PC-9 (cell line): ENCODE results near the gene PGGHG. TPM values are rescaled to one million over a fixed set of nuclear protein-coding genes. Genes with fewer than 3 reads are reported as not detected.
"Not testable (repeated sequence)": the region's sequence is repeated elsewhere in the genome, so short reads cannot be mapped to it uniquely, and the experiment has no call there.

Source experiments
- BruUV-seq: library from RNA; stranded (reverse); fragments of 400-500 nt; replicated peaks from 2 replicates; lab custom pipeline; 2021; lab: Mats Ljungman, UMichigan
- CTCF ChIA-PET: fragments of 300-600 bp; sonication (Branson Sonifier 250); formaldehyde crosslinking; loops from one replicate; lab custom pipeline; 2022; ENCODE audit warnings: antibody characterized with exemption; lab: Charles Lee
- POLR2A ChIA-PET: fragments of 300-600 bp; sonication (Branson Sonifier 250); formaldehyde crosslinking; loops from one replicate; lab custom pipeline; 2022; ENCODE audit warnings: antibody characterized with exemption; ENCODE audit not compliant: unreplicated experiment; lab: Charles Lee
- DNase-seq, 2 experiments: peaks; one replicate each; pipeline versions ENCODE4 v3.0.0 to v3.0.0-alpha.2; 2015 to 2022; ENCODE audit warnings: mixed read lengths in 1 of 2
- H2AFZ ChIP-seq: fragments of 200-600 bp; sonication (generic); 2 replicates; pipeline ENCODE4 v1.8.1; 2017; ENCODE audit warnings: antibody characterized with exemption
- H3F3A ChIP-seq: fragments of 200-600 bp; sonication (generic); 2 replicates; pipeline ENCODE4 v1.8.1; 2017; ENCODE audit warnings: antibody characterized with exemption, mild to moderate bottlenecking, low read depth; ENCODE audit not compliant: insufficient read depth
- H3K27ac ChIP-seq: fragments of 200-600 bp; sonication (generic); 2 replicates; pipeline ENCODE4 v1.6.1; 2016; ENCODE audit warnings: mixed run types
- H3K27me3 ChIP-seq: fragments of 200-600 bp; sonication (generic); 2 replicates; pipeline ENCODE4 v1.6.1; 2016; ENCODE audit warnings: low read depth, mixed run types; ENCODE audit not compliant: insufficient read depth
- H3K36me3 ChIP-seq: fragments of 200-600 bp; sonication (generic); 2 replicates; pipeline ENCODE4 v1.6.1; 2016; ENCODE audit warnings: low read depth, mixed run types
- H3K4me1 ChIP-seq: fragments of 200-600 bp; sonication (generic); replicated peaks from 2 replicates; pipeline ENCODE4 v1.6.1; 2016; ENCODE audit warnings: mixed run types; ENCODE audit not compliant: insufficient read depth
- H3K4me2 ChIP-seq: fragments of 200-600 bp; sonication (generic); 2 replicates; pipeline ENCODE4 v1.6.1; 2017; ENCODE audit warnings: mixed run types
- H3K4me3 ChIP-seq: fragments of 200-600 bp; sonication (generic); 2 replicates; pipeline ENCODE4 v1.6.1; 2016; ENCODE audit warnings: mixed run types
- H3K79me2 ChIP-seq: fragments of 200-600 bp; sonication (generic); 2 replicates; pipeline ENCODE4 v1.6.1; 2017; ENCODE audit warnings: low read depth, mixed run types
- H3K9me2 ChIP-seq: fragments of 200-600 bp; sonication (generic); 2 replicates; pipeline ENCODE4 v1.8.1; 2017; ENCODE audit warnings: mild to moderate bottlenecking; ENCODE audit not compliant: insufficient read depth
- H3K9me3 ChIP-seq: fragments of 200-600 bp; sonication (generic); 2 replicates; pipeline ENCODE4 v1.8.1; 2016; ENCODE audit warnings: low read depth; ENCODE audit not compliant: insufficient read depth
- H4K20me1 ChIP-seq: fragments of 200-600 bp; sonication (generic); 2 replicates; pipeline ENCODE4 v1.8.1; 2017; ENCODE audit not compliant: insufficient read depth
- CTCF ChIP-seq: fragments of 200-600 bp; sonication (generic); conservative IDR thresholded peaks from 2 replicates; pipeline ENCODE4 v1.6.1; 2017; ENCODE audit warnings: mixed run types, antibody characterized with exemption, mild to moderate bottlenecking, moderate library complexity
- EZH2 ChIP-seq: fragments of 200-600 bp; sonication (generic); IDR thresholded peaks from 2 replicates; pipeline ENCODE4 v1.8.0; 2017; ENCODE audit warnings: antibody characterized with exemption, low read depth
- intact Hi-C: fragments of 100-400 bp; cut with micrococcal nuclease; formaldehyde crosslinking; loops from one replicate; pipeline ENCODE4 v1.10.0; 2022; ENCODE audit not compliant: unreplicated experiment
- total RNA-seq: library from RNA; stranded (reverse); gene quantifications from 2 replicates; pipeline ENCODE4 v1.2.3, GENCODE V29; 2021

PGGHG gene
- total RNA-seq, 1 experiment from 2014 or later, result 68.6 TPM

DNA sequence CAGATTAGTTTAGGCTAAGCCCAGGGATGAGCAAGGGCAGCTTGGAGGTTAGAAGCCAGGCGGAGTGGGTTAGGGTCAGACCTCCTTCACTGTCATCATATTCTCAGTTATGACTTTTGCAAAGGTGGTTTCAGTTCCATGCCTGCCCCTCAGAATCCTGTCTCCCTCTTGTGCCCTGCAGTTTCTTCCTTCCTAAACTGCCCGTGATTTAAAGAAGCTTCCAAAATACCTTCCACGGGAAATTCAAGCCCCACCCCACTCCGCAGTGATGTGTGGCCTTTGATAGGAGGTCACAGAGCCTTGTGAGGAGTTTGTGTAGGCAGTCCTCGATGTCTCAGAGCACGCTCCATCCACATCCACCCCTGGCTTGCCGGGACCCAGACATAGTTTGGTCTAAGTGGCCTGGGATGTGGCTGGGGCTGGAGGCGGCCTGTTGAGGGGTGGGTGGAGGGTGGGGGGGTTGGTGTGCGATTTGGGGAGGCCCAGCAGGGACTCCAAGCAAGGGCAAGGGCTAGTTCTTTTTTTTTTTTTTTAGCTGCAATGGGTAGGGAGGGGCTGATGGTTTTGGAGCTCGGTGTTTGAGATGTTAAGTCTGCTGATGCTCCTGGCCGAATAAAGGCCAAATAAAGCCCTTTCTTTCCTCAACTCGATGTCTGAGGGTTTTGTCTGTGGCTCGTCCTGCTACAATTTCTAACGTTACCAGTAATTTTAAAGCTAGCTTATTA is 23.3 kb downstream of the PGGHG start:
- ChIA-PET CTCF (interaction anchor here (0.6 kb wide), 1 partner anchor 75 kb away, joined by 13 read pairs; the partner anchor contains the start of gene PSMD13), POLR2A (interaction anchor here (0.6 kb wide), 1 partner anchor 22 kb away, joined by 5 read pairs; no protein-coding TSS in a partner anchor)
- Histone ChIP-seq H3K36me3 (no peaks in the 10 kb centered on the region), H2AFZ (no peak overlapping the region), H3K79me2 (no peaks in the 10 kb centered on the region), H3F3A (peaks cover 6% of the 10 kb centered on the region; the same call in 1 of the 2 replicates), H3K9me2 (no peaks in the 10 kb centered on the region), H3K9me3 (no peaks in the 10 kb centered on the region), H4K20me1 (no peaks in the 10 kb centered on the region), H3K4me2 (no peak overlapping the region), H3K4me1 (peaks cover 10% of the 10 kb centered on the region), H3K27ac (no peak overlapping the region), H3K4me3 (no peak overlapping the region), H3K27me3 (no peaks in the 10 kb centered on the region)
- DNase-seq, result no peak
- intact Hi-C loops, result no loop called here
- TF ChIP-seq EZH2 (no peak), CTCF (no peak)
- no TSS peak for BruUV-seq

- Histone ChIP-seq H3K4me2 (no peak overlapping the region), H3K27me3 (no peaks in the 10 kb centered on the region), H3K79me2 (no peaks in the 10 kb centered on the region), H3K9me2 (no peaks in the 10 kb centered on the region), H3K9me3 (no peaks in the 10 kb centered on the region), H3K4me3 (no peak overlapping the region), H3K27ac (no peak overlapping the region), H2AFZ (no peak overlapping the region), H3K36me3 (no peaks in the 10 kb centered on the region), H3F3A (peaks cover 6% of the 10 kb centered on the region; the same call in 1 of the 2 replicates), H3K4me1 (peaks cover 10% of the 10 kb centered on the region), H4K20me1 (no peaks in the 10 kb centered on the region)
- intact Hi-C loops, result no loop called here
- no peak for TF ChIP-seq CTCF
- no peak for TF ChIP-seq EZH2
- POLR2A ChIA-PET, result no interaction called here
- BruUV-seq, result no TSS peak
- CTCF ChIA-PET, result no interaction called here
- DNase-seq, result no peak
Observed at GRCh38 chr11:313304-313786, 24.4 kb downstream of the PGGHG start.

DNA sequence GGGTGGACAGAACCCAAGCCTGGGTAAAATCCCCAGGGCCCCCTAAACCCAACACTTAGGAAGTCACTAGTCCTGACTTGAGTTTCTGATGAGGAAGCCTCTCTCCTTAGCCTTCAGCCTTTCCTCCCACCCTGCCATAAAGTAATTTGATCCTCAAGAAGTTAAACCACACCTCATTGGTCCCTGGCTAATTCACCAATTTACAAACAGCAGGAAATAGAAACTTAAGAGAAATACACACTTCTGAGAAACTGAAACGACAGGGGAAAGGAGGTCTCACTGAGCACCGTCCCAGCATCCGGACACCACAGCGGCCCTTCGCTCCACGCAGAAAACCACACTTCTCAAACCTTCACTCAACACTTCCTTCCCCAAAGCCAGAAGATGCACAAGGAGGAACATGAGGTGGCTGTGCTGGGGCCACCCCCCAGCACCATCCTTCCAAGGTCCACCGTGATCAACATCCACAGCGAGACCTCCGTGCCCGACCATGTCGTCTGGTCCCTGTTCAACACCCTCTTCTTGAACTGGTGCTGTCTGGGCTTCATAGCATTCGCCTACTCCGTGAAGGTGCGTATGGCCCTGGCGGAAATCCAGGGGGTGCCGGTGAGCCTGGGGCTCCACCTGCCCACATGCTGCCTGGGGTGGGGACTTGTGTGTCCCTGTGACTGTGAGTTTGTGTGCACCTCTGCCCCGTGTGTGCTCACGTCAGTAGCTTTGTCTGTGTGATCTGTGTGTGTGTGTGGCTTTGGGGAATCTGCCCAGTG is 25.0 kb downstream of the PGGHG start, which contains the start of gene IFITM1:
Gene IFITM1, plus strand, starts transcription at position 254 of the 767 bp plus-strand sequence. Its CDS starts 131 bp downstream, at position 385.
- TF ChIP-seq EZH2 (no peak), CTCF (no peak)
- Histone ChIP-seq H3K4me2 (no peak within 1 kb of the TSS), H3K9me3 (no peaks in the 10 kb centered on the region), H2AFZ (no peak within 1 kb of the TSS), H3K4me3 (no peak within 1 kb of the TSS), H3F3A (peaks cover 6% of the 10 kb centered on the region; the same call in 1 of the 2 replicates), H3K27ac (no peak within 1 kb of the TSS), H3K27me3 (no peaks in the 10 kb centered on the region), H3K36me3 (no peaks in the 10 kb centered on the region), H4K20me1 (no peaks in the 10 kb centered on the region), H3K79me2 (no peaks in the 10 kb centered on the region), H3K4me1 (peaks cover 9% of the 10 kb centered on the region), H3K9me2 (no peaks in the 10 kb centered on the region)
- DNase-seq, result no peak
- ChIA-PET CTCF (no interaction called here), POLR2A (no interaction called here)
- intact Hi-C loops, result no loop called here
- BruUV-seq, result no TSS peak

GRCh38 chr11:314554-314875 is 25.6 kb downstream of the PGGHG start:
- CTCF ChIA-PET, H3F3A ChIP-seq, H3K9me3 ChIP-seq, H3K27ac ChIP-seq, H4K20me1 ChIP-seq, H3K4me2 ChIP-seq, intact Hi-C loops, H3K36me3 ChIP-seq, H3K4me1 ChIP-seq, H3K9me2 ChIP-seq, POLR2A ChIA-PET, H3K79me2 ChIP-seq, BruUV-seq, DNase-seq, H3K27me3 ChIP-seq, H2AFZ ChIP-seq, H3K4me3 ChIP-seq: not testable (repeated sequence)
